HG02970 (cell line): Measurements from ENCODE around the gene ATAD3B.
"Not testable (repeated sequence)": the region's sequence is repeated elsewhere in the genome, so short reads cannot be mapped to it uniquely, and the experiment has no call there.

Source experiments
- ATAC-seq: cut with Tn5 transposase; IDR thresholded peaks from one replicate; pipeline ENCODE4 v1.9.1; 2021; ENCODE audit warnings: mild to moderate bottlenecking, moderate library complexity, moderate number of reproducible peaks; ENCODE audit not compliant: unreplicated experiment, low FRiP score

Gene ATAD3B

DNA sequence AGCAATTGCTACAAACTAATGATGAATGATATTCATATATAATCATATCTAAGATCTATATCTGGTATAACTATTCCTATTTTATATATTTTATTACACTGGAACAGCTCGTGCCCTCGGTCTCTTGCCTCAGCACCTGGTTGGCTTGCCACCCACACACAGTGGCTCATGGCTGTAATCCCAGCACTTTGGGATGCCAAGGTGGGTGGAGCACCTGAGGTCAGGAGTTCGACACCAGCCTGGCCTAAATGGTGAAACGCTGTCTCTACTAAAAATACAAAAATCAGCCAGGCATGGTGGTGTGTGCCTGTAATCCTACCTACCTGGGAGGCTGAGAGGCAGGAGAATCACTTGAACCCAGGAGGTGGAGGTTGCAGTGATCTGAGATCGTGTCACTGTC lies 34.2 kb downstream of the ATAD3B start:
- ATAC-seq = not testable (repeated sequence)

- ATAC-seq = no peak
Observed at GRCh38 chr1:1507305-1507704, 35.7 kb downstream of the ATAD3B start.

DNA sequence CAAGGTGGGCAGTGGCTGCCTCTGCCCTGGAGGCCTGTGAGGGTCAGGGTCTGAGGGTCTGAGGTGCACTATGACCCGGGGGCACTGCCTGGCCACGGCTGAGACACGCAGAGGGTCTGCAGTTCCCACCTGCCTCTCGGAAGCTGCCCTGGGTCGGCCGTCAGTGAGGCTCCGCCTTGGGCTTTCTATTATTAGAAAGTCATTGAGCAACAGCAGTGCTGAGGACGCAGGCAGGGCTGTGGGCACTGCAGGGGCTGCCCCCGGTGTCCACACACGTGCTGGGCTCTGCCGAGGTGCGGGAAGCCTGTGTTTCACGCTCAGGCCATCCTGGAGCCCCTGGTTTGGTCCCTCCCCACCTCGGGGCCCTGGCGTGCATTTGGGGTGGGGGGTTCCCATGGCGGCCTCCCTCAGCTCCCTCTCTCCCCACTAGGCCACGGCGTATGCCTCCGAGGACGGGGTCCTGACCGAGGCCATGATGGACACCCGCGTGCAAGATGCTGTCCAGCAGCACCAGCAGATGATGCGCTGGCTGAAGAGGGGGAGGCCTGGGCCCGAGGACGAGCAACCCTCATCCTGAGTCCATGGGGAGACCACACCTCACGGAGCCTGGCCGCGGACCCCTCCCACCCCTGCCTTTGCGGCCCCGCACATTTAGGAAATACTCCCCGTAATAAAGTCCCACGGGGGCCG lies 37.4 kb downstream of the ATAD3B start:
- not testable (repeated sequence) for ATAC-seq

GRCh38 chr1:1509465-1509850 lies 37.9 kb downstream of the ATAD3B start:
- not testable (repeated sequence) for ATAC-seq

GRCh38 chr1:1510912-1511532 lies 39.5 kb downstream of the ATAD3B start:
- no peak for ATAC-seq

DNA sequence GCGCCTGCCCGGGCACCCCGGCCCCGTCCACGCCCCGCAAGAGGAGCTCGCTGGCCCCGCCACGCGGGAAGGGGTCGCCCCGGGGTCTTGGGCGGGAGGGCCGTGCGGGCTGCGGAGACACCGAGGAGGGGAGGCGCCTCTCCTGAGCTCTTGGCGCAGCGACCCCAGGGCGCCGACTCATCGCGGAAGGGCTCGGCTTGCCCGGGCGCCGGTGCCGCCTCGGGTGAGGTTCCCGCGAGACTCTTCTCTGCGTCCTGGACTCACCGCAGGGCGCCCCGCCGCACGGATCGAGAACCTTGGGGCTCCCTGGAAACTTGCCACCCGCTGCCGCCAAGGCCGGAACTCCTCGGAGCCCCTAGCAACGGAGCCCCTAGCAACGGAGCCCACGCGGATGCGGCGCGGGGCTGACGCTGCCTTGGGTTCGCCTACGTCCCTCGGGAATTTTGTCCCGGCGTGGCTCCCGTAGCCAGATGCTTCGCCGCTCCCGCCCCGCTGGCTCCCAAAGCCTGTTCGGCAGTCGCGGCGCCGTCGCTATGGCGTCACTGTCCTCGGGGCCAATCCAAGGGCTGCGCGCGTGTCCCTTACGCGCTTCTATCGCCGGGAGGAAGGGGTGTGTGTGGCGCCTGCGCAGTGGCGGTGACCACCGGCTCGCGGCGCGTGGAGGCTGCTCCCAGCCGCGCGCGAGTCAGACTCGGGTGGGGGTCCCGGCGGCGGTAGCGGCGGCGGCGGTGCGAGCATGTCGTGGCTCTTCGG lies 40.1 kb downstream of the ATAD3B start, which contains the start of gene ATAD3A:
TSS of gene ATAD3A (plus strand) at position 630 of the 753 bp plus-strand sequence. CDS start at position 737, 107 bp downstream.
- ATAC-seq = peak; percentile 90

- ATAC-seq = not testable (repeated sequence)
Observed at GRCh38 chr1:1512425-1512824, 40.9 kb downstream of the ATAD3B start.

- ATAC-seq = not testable (repeated sequence)
Observed at GRCh38 chr1:1513675-1514074, 42.1 kb downstream of the ATAD3B start.

DNA sequence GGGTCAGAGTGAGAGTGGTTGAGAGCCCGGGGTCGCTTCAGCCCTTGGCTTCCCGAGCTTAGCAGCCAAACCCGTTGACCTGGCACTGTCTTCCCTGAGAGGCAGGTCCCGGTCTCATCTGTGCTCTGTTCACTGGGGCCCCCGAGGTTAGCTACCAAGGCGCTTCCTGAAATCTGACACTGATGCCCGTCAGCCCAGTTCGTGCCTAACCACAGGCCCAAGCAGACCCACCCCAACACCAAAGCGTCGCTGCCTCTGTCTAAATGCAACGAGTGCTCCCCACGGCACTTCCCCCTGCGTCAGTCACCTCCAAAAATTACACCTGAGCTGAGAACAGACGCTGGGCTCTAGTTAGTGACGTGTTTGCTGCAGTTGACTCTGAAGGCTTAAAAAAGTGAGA lies 42.8 kb downstream of the ATAD3B start:
- not testable (repeated sequence) for ATAC-seq

GRCh38 chr1:1516923-1517322 lies 45.4 kb downstream of the ATAD3B start:
- ATAC-seq = not testable (repeated sequence)

- ATAC-seq = no peak
Observed at GRCh38 chr1:1517973-1518620, 46.5 kb downstream of the ATAD3B start.

GRCh38 chr1:1518621-1519007 lies 47.0 kb downstream of the ATAD3B start:
- ATAC-seq = not testable (repeated sequence)

DNA sequence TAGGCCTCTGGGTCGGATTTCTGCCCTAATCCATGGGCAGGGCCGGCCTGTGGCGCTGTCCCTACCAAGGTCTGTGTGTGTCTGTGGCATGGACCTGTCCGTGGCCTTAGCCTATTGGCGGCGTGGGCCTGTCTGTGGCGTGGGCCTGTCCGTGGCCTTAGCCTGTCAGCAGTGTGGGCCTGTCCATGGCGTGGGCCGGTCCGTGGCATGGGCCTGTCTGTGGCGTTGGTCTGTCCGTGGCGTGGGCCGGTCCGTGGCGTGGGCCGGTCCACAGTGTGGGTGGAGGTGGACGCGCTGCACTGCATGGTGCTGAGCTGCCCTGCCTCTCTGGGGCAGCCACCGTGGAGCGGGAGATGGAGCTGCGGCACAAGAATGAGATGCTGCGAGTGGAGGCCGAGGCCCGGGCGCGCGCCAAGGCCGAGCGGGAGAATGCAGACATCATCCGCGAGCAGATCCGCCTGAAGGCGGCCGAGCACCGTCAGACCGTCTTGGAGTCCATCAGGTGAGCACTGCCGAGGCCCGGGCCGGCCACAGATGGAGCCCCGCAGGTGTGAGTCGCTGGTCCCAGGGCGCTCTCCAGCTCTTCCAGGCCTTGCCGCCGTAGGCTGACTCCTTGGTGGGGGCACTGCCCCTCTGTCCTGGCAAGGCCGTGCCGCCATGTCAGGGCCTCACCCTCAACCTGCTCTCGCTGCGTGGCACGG lies 48.4 kb downstream of the ATAD3B start:
- ATAC-seq = not testable (repeated sequence)

DNA sequence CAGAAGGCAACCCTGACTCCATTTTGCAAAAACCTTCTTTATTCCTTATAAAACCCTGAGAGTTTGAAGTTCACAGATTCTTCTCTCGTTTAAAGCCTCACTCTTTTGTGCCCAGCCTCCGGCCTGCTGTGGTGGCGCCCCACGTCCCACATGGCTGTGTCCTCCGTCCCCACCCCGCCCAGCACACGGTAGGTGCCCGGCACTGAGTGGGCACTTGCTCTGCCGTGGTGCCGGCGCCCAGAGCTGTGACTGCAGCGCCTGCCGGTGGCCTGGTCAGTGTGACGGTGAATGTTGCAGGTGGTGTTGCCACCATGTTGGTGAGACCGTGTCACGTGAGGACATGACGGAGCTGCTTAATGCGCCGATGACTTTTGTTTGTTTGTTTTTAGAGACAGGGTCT lies 49.8 kb downstream of the ATAD3B start:
- ATAC-seq = no peak

DNA sequence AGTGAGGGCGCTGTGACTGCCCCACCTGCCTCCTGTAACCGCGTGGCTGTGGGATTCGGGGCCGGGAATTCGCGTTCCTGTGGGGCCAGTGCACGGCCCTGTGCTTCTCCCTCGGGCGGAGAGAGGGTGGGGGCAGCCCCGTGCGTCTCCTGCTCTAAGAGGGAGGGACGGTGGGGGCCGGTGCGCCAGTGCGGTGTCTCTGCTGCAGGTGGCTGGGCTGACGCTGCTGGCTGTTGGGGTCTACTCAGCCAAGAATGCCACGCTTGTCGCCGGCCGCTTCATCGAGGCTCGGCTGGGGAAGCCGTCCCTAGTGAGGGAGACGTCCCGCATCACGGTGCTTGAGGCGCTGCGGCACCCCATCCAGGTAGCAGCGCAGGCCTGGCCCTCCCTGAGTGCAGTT lies 51.0 kb downstream of the ATAD3B start:
- not testable (repeated sequence) for ATAC-seq

GRCh38 chr1:1523226-1523625 lies 51.7 kb downstream of the ATAD3B start:
- ATAC-seq = not testable (repeated sequence)

DNA sequence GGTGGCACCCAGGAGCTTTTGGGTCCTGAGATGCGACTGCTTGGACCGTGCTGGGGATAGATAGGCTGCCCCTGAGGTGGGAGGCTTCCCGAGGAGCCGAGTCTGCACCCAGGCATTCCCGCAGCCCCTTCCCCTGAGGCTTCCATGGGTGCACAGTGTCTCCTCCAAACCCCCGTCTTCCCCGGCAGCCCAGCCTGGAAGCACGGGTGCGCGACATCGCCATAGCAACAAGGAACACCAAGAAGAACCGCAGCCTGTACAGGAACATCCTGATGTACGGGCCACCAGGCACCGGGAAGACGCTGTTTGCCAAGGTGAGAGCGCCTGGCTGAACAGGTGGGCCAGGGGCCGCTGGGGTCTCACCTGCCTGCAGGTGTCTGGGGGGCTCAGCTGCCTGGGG lies 52.1 kb downstream of the ATAD3B start:
- ATAC-seq = not testable (repeated sequence)

DNA sequence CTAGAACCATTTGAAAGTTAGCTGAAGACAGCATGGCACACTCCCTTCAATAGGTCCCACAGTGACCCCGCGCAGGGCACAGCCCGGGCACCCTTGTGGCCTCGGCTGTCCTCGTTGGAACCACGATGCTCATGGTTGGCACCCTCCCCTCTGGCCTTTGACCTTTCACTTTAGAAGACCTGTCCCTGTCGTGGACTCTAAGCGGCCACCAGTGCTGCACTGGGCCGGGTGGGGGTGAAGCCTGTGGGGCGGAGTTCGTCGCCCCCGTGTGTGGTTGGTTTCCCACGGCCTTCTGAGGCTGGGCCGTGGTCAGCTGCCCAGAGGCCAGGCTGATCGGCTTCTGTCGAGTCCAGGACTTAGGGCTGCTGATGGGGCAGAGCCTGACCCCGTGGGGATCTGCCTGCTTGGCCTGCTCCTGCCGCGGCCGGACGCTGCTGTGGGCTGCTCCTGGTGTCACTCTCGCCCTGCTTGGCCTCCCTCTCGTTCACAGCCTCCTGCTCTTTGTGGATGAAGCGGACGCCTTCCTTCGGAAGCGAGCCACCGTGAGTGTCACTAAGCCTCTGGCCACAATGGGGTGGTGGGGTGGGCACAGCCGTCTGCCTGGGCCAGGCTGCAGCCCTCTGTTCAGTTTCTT lies 53.3 kb downstream of the ATAD3B start:
- ATAC-seq = not testable (repeated sequence)

GRCh38 chr1:1526476-1526875 lies 54.9 kb downstream of the ATAD3B start:
- not testable (repeated sequence) for ATAC-seq
